Hematopoietic multipotent progenitor cell (in vitro differentiated cells): ENCODE data around the gene SEC14L1. TPM values are rescaled to one million over a fixed set of nuclear protein-coding genes. Genes with fewer than 3 reads are reported as not detected.

Experiments
- DNase-seq, 3 donors: peaks; one replicate each; pipeline ENCODE4 v3.0.0-alpha.2; 2011 to 2015; ENCODE audit warnings: low read depth in 2 of 3, low spot score in 2 of 3
- total RNA-seq: library from RNA; depleted of rRNA; stranded (reverse); fragments of >200 nt; gene quantifications from one replicate; pipeline ENCODE4 v1.2.3, GENCODE V29; 2012

The SEC14L1 gene
- total RNA-seq, 1 donor: 54.1 TPM

GRCh38 chr17:77211681-77212080 is 70.9 kb downstream of the SEC14L1 start:
- no peak for DNase-seq

- DNase-seq: no peak
Measured at GRCh38 chr17:77212081-77212832, 71.5 kb downstream of the SEC14L1 start.

GRCh38 chr17:77212833-77213777 is 72.3 kb downstream of the SEC14L1 start:
- DNase-seq: no peak

DNA sequence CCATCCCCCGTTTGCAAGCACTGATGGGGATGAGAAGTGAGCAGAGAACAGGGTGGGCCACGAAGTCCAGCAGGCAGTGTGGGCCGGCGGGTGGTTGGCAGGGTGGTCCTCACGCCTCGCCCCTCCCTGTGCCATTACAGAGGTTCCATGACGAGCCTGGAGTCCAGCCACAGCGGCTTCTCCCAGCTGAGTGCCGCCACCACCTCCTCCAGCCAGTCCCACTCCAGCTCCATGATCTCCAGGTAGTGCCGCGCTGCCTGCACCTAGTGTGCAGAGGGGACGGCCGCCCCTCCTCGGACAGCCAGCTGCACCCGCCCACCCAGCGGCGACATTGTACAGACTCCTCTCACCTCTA is 73.0 kb downstream of the SEC14L1 start:
- no peak for DNase-seq

- DNase-seq: no peak
Measured at GRCh38 chr17:77214328-77214727, 73.6 kb downstream of the SEC14L1 start.

GRCh38 chr17:77214743-77215142 is 74.0 kb downstream of the SEC14L1 start:
- DNase-seq: peak in 2 of 3 donors; percentile 62 to 82

- no peak for DNase-seq
Measured at GRCh38 chr17:77215281-77215680, 74.5 kb downstream of the SEC14L1 start.

DNA sequence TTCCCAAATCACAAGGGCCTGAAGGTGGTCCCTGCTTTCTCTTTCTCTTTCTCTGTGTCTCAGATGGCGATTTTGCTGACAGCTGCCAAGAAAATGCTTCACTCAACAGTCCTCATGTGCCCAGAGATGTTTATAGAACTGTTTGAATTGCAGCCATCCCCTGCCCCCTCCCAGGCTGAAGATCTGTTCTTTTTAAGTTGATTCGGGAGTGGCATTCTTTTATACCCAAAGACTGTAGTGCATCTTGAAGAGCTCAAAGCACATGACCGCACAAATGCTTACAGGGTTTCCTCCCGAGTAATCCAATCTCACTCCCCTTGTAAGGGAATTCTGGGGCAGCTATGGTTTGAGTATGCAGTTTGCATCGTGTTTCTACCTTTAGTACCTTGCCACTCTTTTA is 75.7 kb downstream of the SEC14L1 start:
- no peak for DNase-seq

GRCh38 chr17:77217123-77217522 is 76.4 kb downstream of the SEC14L1 start:
- DNase-seq: no peak

DNA sequence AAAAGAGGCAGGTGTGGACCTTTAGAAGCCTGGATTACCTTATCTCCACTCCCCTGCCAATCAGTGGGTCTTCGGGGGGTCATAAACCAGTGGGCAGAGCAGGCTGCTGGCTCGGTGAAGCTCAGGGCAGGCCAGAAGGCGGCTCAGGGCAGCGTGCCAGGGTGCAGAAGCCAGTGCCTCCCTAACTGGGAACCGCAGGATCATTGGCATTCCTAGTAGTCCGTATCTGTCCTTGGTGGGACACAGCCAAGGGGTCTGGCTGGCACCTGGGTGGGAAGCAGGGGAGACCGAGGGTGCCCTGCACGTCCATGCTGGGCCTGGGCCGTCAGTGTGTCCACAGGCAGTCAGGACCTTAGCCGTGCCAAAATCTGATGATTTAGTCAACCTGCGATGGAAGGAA is 76.8 kb downstream of the SEC14L1 start:
- DNase-seq: no peak

- no peak for DNase-seq
Measured at GRCh38 chr17:77218902-77219301, 78.1 kb downstream of the SEC14L1 start.

- no peak for DNase-seq
Measured at GRCh38 chr17:77222356-77222755, 81.6 kb downstream of the SEC14L1 start.

- no peak for DNase-seq
Measured at GRCh38 chr17:77223642-77224420, 83.1 kb downstream of the SEC14L1 start.

DNA sequence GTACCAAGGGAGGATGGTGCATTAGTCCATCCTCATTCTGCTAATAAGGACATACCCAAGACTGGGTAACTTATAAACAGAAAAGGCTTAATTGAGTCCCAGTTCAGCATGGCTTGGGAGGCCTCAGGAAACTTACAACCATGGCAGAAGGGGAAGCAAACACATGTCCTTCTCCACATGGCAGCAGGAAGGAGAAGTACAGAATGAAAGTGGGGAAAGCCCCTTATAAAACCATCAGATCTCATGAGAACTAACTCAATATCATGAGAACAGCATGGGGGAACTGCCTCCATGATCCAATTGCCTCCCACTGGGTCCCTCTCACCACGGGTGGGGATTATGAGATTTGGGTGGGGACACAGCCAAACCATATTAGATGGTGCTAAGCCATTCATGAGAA is 84.5 kb downstream of the SEC14L1 start:
- DNase-seq: peak in 1 of 3 donors; percentile 42

- no peak for DNase-seq
Measured at GRCh38 chr17:77227461-77228240, 86.9 kb downstream of the SEC14L1 start.

DNA sequence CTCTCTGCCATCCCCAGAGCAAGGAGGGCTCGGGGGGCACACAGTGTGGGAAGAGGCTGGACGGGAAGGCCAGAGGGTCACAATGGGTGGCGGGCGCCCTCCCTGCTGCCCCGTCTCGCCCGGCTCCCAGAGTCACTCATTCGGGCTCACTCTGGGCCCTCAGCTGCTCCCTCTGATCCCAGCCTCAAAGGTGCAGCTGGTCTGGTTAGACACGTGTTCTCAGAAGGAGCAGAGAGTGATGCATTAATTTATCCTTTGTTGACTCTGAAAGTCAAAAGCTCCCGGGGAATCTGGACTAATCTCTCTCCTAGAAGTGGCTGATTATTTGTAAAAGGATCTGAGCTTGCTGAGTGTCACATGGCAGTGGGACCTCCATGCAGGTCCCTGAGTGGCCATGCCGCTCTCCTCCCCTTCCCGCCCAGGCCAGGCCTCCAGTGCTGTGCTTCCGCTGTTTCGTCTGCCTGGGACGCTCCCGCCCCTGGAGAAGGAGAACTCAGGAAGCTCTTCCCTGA is 87.5 kb downstream of the SEC14L1 start:
- no peak for DNase-seq

- DNase-seq: no peak
Measured at GRCh38 chr17:77228816-77229215, 88.0 kb downstream of the SEC14L1 start.

DNA sequence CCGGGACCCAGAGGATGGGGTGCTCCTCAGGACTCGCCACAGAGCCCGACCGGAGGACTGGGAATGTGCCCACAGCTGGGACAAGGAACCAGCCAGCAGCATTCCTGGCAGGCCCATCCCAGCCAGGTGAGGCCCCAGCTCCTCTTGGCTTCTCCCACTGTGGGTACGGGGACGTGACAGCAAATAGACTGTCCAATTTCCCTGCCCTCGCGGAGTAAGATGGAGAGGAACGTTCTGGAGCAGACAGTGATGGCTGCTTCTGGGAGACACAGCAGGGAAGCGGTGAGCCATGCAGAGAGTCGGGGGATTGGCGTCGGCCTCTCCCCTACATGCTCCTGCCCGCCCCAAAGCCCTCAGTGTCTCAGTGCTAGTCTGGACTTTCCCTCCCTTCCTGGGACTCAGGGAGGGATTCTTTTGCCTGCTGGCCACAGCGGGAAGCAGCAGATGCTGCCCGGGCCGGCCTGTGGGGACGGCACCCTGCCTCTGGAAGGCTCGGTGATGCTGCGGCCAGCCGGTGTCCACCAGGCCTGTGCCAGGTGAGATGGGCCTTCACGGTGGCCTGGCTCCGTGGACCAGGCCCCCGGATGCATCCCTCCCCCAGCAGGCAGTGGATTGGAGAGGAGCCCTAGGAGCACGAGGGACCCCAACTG is 89.1 kb downstream of the SEC14L1 start:
- no peak for DNase-seq

GRCh38 chr17:77230436-77230830 is 89.7 kb downstream of the SEC14L1 start:
- no peak for DNase-seq
